ENCODE measurements around the gene MCTP1. TPM values are rescaled to one million over a fixed set of nuclear protein-coding genes. Genes with fewer than 3 reads are reported as not detected.

Gene MCTP1
- total and polyA plus RNA-seq, 10 of the 15 experiments (the other 5 are each of a cell fraction or from before 2014, with no cell fraction given), result 12.6 to 45.9 (median 18.8) TPM

GRCh38 chr5:94771742-94772141 is 513.2 kb downstream of the MCTP1 start (continued):
- TF ChIP-seq ZBTB4 (CRISPR knock-in tag; IDR thresholded peaks at IDR 0.05) (no peak), CUX1 (IDR thresholded peaks at IDR 0.05; ENCODE audit: insufficient replicate concordance, low read depth, low read length) (no peak)

- no peaks in the 10 kb centered on the region for H3K9me3 ChIP-seq (replicated peaks; ENCODE audit: control insufficient read depth, insufficient read depth, low read length)
- H2AFZ ChIP-seq (ENCODE audit: control insufficient read depth, low read depth, low read length), result no peak overlapping the region
- no peaks in the 10 kb centered on the region for H4K20me1 ChIP-seq (ENCODE audit: control insufficient read depth, insufficient read depth)
- in situ Hi-C loops (cut with MboI) (no loop called here), intact Hi-C loops (cut with micrococcal nuclease; ENCODE audit: unreplicated experiment) (no loop called here)
- no peak overlapping the region for H3K4me3 ChIP-seq
- H3K79me2 ChIP-seq (ENCODE audit: control insufficient read depth, insufficient read depth, low read length), result no peaks in the 10 kb centered on the region
- no peak overlapping the region for H3K9ac ChIP-seq (ENCODE audit: control insufficient read depth, insufficient read depth, low read length)
- ATAC-seq (no peak), FAIRE-seq (no peak), DNase-seq (ENCODE audit: low read depth, low spot score) (no peak)
- no peaks in the 10 kb centered on the region for H3K36me3 ChIP-seq (ENCODE audit: control insufficient read depth in 2 of 2, insufficient read depth in 2 of 2, low read length in 1 of 2)
- RAD21 ChIA-PET (ENCODE audit: unreplicated experiment), result no interaction called here
- H3K4me2 ChIP-seq (ENCODE audit: control insufficient read depth, insufficient read depth), result no peak overlapping the region
- no peaks in the 10 kb centered on the region for H3K4me1 ChIP-seq (ENCODE audit: control insufficient read depth, insufficient read depth, low read length)
- H3K27ac ChIP-seq (ENCODE audit: control insufficient read depth, insufficient read depth), result no peak overlapping the region
- CTCF ChIA-PET, result interaction anchor here (0.7 to 1.0 kb wide), 2 partner anchors 12 to 293 kb away, joined by 3 read pairs; no protein-coding TSS in a partner anchor
- 72% methylated on average over 7 of the region's 7 CpGs for WGBS (ENCODE audit: insufficient coverage, insufficient replicate concordance, low lambda C conversion rate, missing lambda C conversion rate)
- POLR2A ChIA-PET, result no interaction called here
- SMC1A ChIA-PET (ENCODE audit: uncharacterized antibody, unreplicated experiment), result interaction anchor here (1.2 to 1.7 kb wide), 2 partner anchors 23 to 38 kb away, joined by 3 read pairs; no protein-coding TSS in a partner anchor
- no TSS peak for BruUV-seq (replicated peaks)
- no peaks in the 10 kb centered on the region for H3K27me3 ChIP-seq (replicated peaks in 1 of 2; ENCODE audit: control insufficient read depth in 2 of 2, insufficient read depth in 2 of 2, low read length in 1 of 2)
- TF ChIP-seq NFIC (IDR thresholded peaks at IDR 0.05; ENCODE audit: low read depth, low read length) (no peak), LARP7 (IDR thresholded peaks at IDR 0.05) (no peak), PAX8 (IDR thresholded peaks at IDR 0.05) (no peak), FOXM1 (IDR thresholded peaks at IDR 0.05; ENCODE audit: low read depth, low read length) (no peak), ZSCAN29 (IDR thresholded peaks at IDR 0.05) (no peak), HDGF (IDR thresholded peaks at IDR 0.05) (no peak), KAT2A (conservative IDR thresholded peaks at IDR 0.05; ENCODE audit: control insufficient read depth, low read depth, low read length) (no peak), ZNF592 (IDR thresholded peaks at IDR 0.05) (no peak), YY1 (IDR thresholded peaks at IDR 0.05; ENCODE audit: low read depth, low read length) (no peak)
Observed at GRCh38 chr5:94769996-94770395, 514.9 kb downstream of the MCTP1 start.

Measured in GM12878 (cell line).